ENCODE measurements around the gene CMTR1.
A peak's percentile ranks its signal among the peaks of the same experiment; 100 is the strongest.
"Not testable (repeated sequence)": the region's sequence is repeated elsewhere in the genome, so short reads cannot be mapped to it uniquely, and the experiment has no call there.

Gene CMTR1

GRCh38 chr6:37433657-37434271 lies 743 bp downstream of the CMTR1 start:
- DNase-seq (ENCODE audit: low read depth in 3 of 3): peak; percentile 11 to 44 (median 37)

GRCh38 chr6:37435373-37435772 lies 2.4 kb downstream of the CMTR1 start:
- DNase-seq (ENCODE audit: low read depth in 3 of 3): no peak

GRCh38 chr6:37435816-37436215 lies 2.8 kb downstream of the CMTR1 start:
- DNase-seq (ENCODE audit: low read depth in 3 of 3): no peak

- DNase-seq (ENCODE audit: low read depth in 3 of 3): no peak
Measured at GRCh38 chr6:37438930-37439329, 5.9 kb downstream of the CMTR1 start.

GRCh38 chr6:37441651-37442050 lies 8.6 kb downstream of the CMTR1 start:
- no peak for DNase-seq (ENCODE audit: low read depth in 3 of 3)

GRCh38 chr6:37442416-37443215 lies 9.6 kb downstream of the CMTR1 start:
- no peak for DNase-seq (ENCODE audit: low read depth in 3 of 3)

GRCh38 chr6:37443216-37443542 lies 10.2 kb downstream of the CMTR1 start:
- DNase-seq (ENCODE audit: low read depth in 3 of 3): not testable (repeated sequence)

- DNase-seq (ENCODE audit: low read depth in 3 of 3): no peak
Measured at GRCh38 chr6:37449984-37450383, 17.0 kb downstream of the CMTR1 start.

- DNase-seq (ENCODE audit: low read depth in 3 of 3): no peak
Measured at GRCh38 chr6:37451441-37452193, 18.6 kb downstream of the CMTR1 start.

- no peak for DNase-seq (ENCODE audit: low read depth in 3 of 3)
Measured at GRCh38 chr6:37452522-37452921, 19.5 kb downstream of the CMTR1 start.

- DNase-seq (ENCODE audit: low read depth in 3 of 3): no peak
Measured at GRCh38 chr6:37454420-37455140, 21.6 kb downstream of the CMTR1 start.

GRCh38 chr6:37456126-37456525 lies 23.1 kb downstream of the CMTR1 start:
- no peak for DNase-seq (ENCODE audit: low read depth in 3 of 3)

- DNase-seq (ENCODE audit: low read depth in 3 of 3): no peak
Measured at GRCh38 chr6:37456816-37457560, 24.0 kb downstream of the CMTR1 start.

- no peak for DNase-seq (ENCODE audit: low read depth in 3 of 3)
Measured at GRCh38 chr6:37459981-37460800, 27.2 kb downstream of the CMTR1 start.

GRCh38 chr6:37460805-37461204 lies 27.8 kb downstream of the CMTR1 start:
- DNase-seq (ENCODE audit: low read depth in 3 of 3): no peak

GRCh38 chr6:37463110-37463509 lies 30.1 kb downstream of the CMTR1 start:
- no peak for DNase-seq (ENCODE audit: low read depth in 3 of 3)

GRCh38 chr6:37467718-37468117 lies 34.7 kb downstream of the CMTR1 start:
- no peak for DNase-seq (ENCODE audit: low read depth in 3 of 3)

- DNase-seq (ENCODE audit: low read depth in 3 of 3): no peak
Measured at GRCh38 chr6:37473364-37474095, 40.5 kb downstream of the CMTR1 start.

- DNase-seq (ENCODE audit: low read depth in 3 of 3): no peak
Measured at GRCh38 chr6:37474316-37474715, 41.3 kb downstream of the CMTR1 start.

- no peak for DNase-seq (ENCODE audit: low read depth in 3 of 3)
Measured at GRCh38 chr6:37477191-37477590, 44.2 kb downstream of the CMTR1 start.
